Measurements from ENCODE around the gene MAPK12. TPM values are rescaled to one million over a fixed set of nuclear protein-coding genes. Genes with fewer than 3 reads are reported as not detected.
A peak's percentile ranks its signal among the peaks of the same experiment; 100 is the strongest.

The MAPK12 gene
- total and polyA plus RNA-seq, 7 donors = 57.4 to 178 (median 131) TPM

GRCh38 chr22:50270666-50271394, 9.3 kb upstream of the MAPK12 start:
- Histone ChIP-seq H3K27ac (no peak overlapping the region), H3K4me3 (peak overlapping the region; percentile 65), H3K36me3 (ENCODE audit: insufficient read depth in 1 of 2, low read depth in 1 of 2) (peaks cover 0 to 6% of the 10 kb centered on the region in 2 donors), H3K9me3 (no peaks in the 10 kb centered on the region), H3K27me3 (ENCODE audit: insufficient read depth in 3 of 3, low read length in 2 of 3) (peaks cover 0 to 20% (median 10%) of the 10 kb centered on the region in 3 donors), H3K4me1 (peaks cover 32% of the 10 kb centered on the region)
- intact Hi-C loops (cut with DNase I) = no loop called here
- 2 to 3% (median 3%) methylated on average over 49 to 53 of the region's 53 CpGs for WGBS, 3 donors
- DNase-seq = peak; percentile 79 to 85
- ATAC-seq = peak; percentile 39 to 51 (median 48)
- TF ChIP-seq CTCF (IDR thresholded peaks at IDR 0.05) = no peak

GRCh38 chr22:50269970-50270665, 8.6 kb upstream of the MAPK12 start, which contains the start of gene MAPK11:
MAPK11 (minus strand) TSS chr22:50270380; CDS start chr22:50270292, 88 bp downstream.
- peaks cover 32% of the 10 kb centered on the region for H3K4me1 ChIP-seq
- H3K27me3 ChIP-seq (ENCODE audit: insufficient read depth in 3 of 3, low read length in 2 of 3) = peaks cover 0 to 20% (median 10%) of the 10 kb centered on the region in 3 donors
- peak within 1 kb of the TSS; percentile 65 for H3K4me3 ChIP-seq
- intact Hi-C loops (cut with DNase I) = no loop called here
- H3K36me3 ChIP-seq (ENCODE audit: insufficient read depth in 1 of 2, low read depth in 1 of 2) = peaks cover 0 to 1% of the 10 kb centered on the region in 2 donors
- ATAC-seq (peak in 2 of 4 donors; percentile 9 to 19), DNase-seq (peak in 1 of 2 donors; percentile 80)
- no peak for TF ChIP-seq CTCF (IDR thresholded peaks at IDR 0.05)
- H3K27ac ChIP-seq = no peak within 1 kb of the TSS
- no peaks in the 10 kb centered on the region for H3K9me3 ChIP-seq
- 0 to 2% (median 1%) methylated on average over 33 to 89 of the region's 92 CpGs for WGBS, 3 donors

- ATAC-seq = no peak
- no peaks in the 10 kb centered on the region for H3K9me3 ChIP-seq
- intact Hi-C loops (cut with DNase I) = no loop called here
- no peak overlapping the region for H3K27ac ChIP-seq
- peak overlapping the region; percentile 65 for H3K4me3 ChIP-seq
- DNase-seq = no peak
- H3K27me3 ChIP-seq (ENCODE audit: insufficient read depth in 3 of 3, low read length in 2 of 3) = peaks cover 0 to 20% (median 10%) of the 10 kb centered on the region in 3 donors
- 23 to 26% (median 23%) methylated on average over 17 to 18 of the region's 18 CpGs for WGBS, 3 donors
- peaks cover 32% of the 10 kb centered on the region for H3K4me1 ChIP-seq
- H3K36me3 ChIP-seq (ENCODE audit: insufficient read depth in 1 of 2, low read depth in 1 of 2) = no peaks in the 10 kb centered on the region
- no peak for TF ChIP-seq CTCF (IDR thresholded peaks at IDR 0.05)
These were observed 8.1 kb upstream of the MAPK12 start for GRCh38 chr22:50269573-50269969.

- H3K27me3 ChIP-seq (ENCODE audit: insufficient read depth in 3 of 3, low read length in 2 of 3) = peaks cover 0 to 20% (median 10%) of the 10 kb centered on the region in 3 donors
- no peaks in the 10 kb centered on the region for H3K9me3 ChIP-seq
- no peaks in the 10 kb centered on the region for H3K36me3 ChIP-seq (ENCODE audit: insufficient read depth in 1 of 2, low read depth in 1 of 2)
- H3K4me3 ChIP-seq = no peak overlapping the region
- no peak for DNase-seq
- WGBS, 3 donors = 51 to 57% (median 56%) methylated on average over 9 of the region's 9 CpGs
- no peak for ATAC-seq
- no peak for TF ChIP-seq CTCF (IDR thresholded peaks at IDR 0.05)
- intact Hi-C loops (cut with DNase I) = no loop called here
- H3K27ac ChIP-seq = no peak overlapping the region
- H3K4me1 ChIP-seq = peaks cover 29% of the 10 kb centered on the region
These were observed 7.2 kb upstream of the MAPK12 start for GRCh38 chr22:50268655-50269113.

All from psoas muscle (tissue), 8 donors.